Measurements from ENCODE around the gene BTBD8.

Gene BTBD8

DNA sequence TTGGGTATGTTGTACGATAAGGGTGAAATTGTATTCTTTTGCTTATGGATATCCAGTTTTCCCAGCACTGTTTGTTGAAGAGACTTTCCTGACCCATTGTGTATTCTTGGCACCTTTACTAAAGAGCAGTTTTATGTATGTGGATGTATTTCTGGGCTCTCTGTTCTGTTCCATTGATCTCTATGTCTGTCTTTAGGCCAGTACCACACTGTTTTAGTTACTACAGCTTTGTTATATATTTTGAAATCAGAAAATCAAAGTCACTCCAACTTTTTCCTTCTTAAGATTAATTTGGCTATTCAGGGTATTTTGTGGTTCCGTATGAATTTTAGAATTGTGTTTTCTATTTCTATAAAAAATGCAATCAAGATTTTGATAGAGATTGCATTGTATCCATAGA, 74.8 kb downstream of the BTBD8 start:
- H3K27me3 ChIP-seq (ENCODE audit: insufficient read depth, poor library complexity, severe bottlenecking) = no peaks in the 10 kb centered on the region
- no peak overlapping the region for H3K4me3 ChIP-seq (replicated peaks; ENCODE audit: insufficient read depth, low read length)
- TF ChIP-seq REST (IDR thresholded peaks at IDR 0.05; ENCODE audit: insufficient replicate concordance, low read depth) (no peak), GABPA (IDR thresholded peaks at IDR 0.05; ENCODE audit: low read depth) (no peak), POLR2AphosphoS5 (IDR thresholded peaks at IDR 0.05; ENCODE audit: low read depth) (no peak), CTCF (IDR thresholded peaks at IDR 0.05; ENCODE audit: insufficient read depth, low read length) (no peak), SPI1 (IDR thresholded peaks at IDR 0.05; ENCODE audit: borderline replicate concordance, low read depth) (no peak)
- no peak overlapping the region for H3K27ac ChIP-seq (replicated peaks)
- DNase-seq (ENCODE audit: low read depth in 1 of 2, low spot score in 1 of 2) = no peak

GRCh38 chr1:92159593-92159992, 79.4 kb downstream of the BTBD8 start:
- DNase-seq (ENCODE audit: low read depth in 1 of 2, low spot score in 1 of 2) = no peak
- H3K27ac ChIP-seq (replicated peaks) = no peak overlapping the region
- no peaks in the 10 kb centered on the region for H3K27me3 ChIP-seq (ENCODE audit: insufficient read depth, poor library complexity, severe bottlenecking)
- no peak overlapping the region for H3K4me3 ChIP-seq (replicated peaks; ENCODE audit: insufficient read depth, low read length)
- no peak for TF ChIP-seq SPI1 (IDR thresholded peaks at IDR 0.05; ENCODE audit: borderline replicate concordance, low read depth)
- no peak for TF ChIP-seq CTCF (IDR thresholded peaks at IDR 0.05; ENCODE audit: insufficient read depth, low read length)
- no peak for TF ChIP-seq GABPA (IDR thresholded peaks at IDR 0.05; ENCODE audit: low read depth)
- TF ChIP-seq POLR2AphosphoS5 (IDR thresholded peaks at IDR 0.05; ENCODE audit: low read depth) = no peak
- no peak for TF ChIP-seq REST (IDR thresholded peaks at IDR 0.05; ENCODE audit: insufficient replicate concordance, low read depth)

DNA sequence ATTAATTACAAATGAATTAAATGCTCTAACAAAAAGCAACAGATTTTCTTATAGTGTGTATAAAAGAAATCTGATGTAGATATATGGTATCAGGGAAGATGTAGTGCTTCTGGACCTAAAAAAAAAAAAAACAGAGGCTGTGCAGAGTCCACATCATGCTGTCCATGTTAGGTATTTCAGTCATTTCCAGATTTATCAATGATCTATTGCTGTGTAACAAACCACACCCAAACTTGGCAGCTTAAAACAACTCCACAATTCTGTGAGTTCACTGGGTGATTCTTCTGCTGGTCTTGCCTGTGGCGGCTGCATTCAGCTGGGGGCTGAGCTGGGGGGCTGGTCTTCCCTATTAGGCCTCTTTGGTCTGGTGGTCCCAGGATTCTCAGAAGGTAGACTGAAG, 85.2 kb downstream of the BTBD8 start:
- TF ChIP-seq GABPA (IDR thresholded peaks at IDR 0.05; ENCODE audit: low read depth) (no peak), SPI1 (IDR thresholded peaks at IDR 0.05; ENCODE audit: borderline replicate concordance, low read depth) (no peak), POLR2AphosphoS5 (IDR thresholded peaks at IDR 0.05; ENCODE audit: low read depth) (no peak), REST (IDR thresholded peaks at IDR 0.05; ENCODE audit: insufficient replicate concordance, low read depth) (no peak), CTCF (IDR thresholded peaks at IDR 0.05; ENCODE audit: insufficient read depth, low read length) (no peak)
- Histone ChIP-seq H3K27ac (replicated peaks) (no peak overlapping the region), H3K27me3 (ENCODE audit: insufficient read depth, poor library complexity, severe bottlenecking) (no peaks in the 10 kb centered on the region), H3K4me3 (replicated peaks; ENCODE audit: insufficient read depth, low read length) (no peak overlapping the region)
- DNase-seq (ENCODE audit: low read depth in 1 of 2, low spot score in 1 of 2) = no peak
